Heart left ventricle (tissue), 16 donors: ENCODE results near the gene DHRS3. TPM values are rescaled to one million over a fixed set of nuclear protein-coding genes. Genes with fewer than 3 reads are reported as not detected.
"Not testable (repeated sequence)": the region's sequence is repeated elsewhere in the genome, so short reads cannot be mapped to it uniquely, and the experiment has no call there.

Experiments used
- ATAC-seq, 4 donors: fragments of 200-7000 bp; cut with Tn5 transposase; one replicate each; pipeline ENCODE4 v1.9.1; 2020 to 2022; ENCODE audit warnings: moderate library complexity in 4 of 4, mild to moderate bottlenecking in 3 of 4, moderate number of reproducible peaks in 1 of 4
- DNase-seq, 5 donors: peaks; one replicate each; pipeline ENCODE4 v3.0.0-alpha.2; 2020
- H3K27ac ChIP-seq, 12 donors: fragments of 200-600 bp; sonication (generic) in 4 of 12; one replicate each; pipeline versions ENCODE4 v1.5.0 to v1.8.0; 2016 to 2022; ENCODE audit warnings: mild to moderate bottlenecking in 2 of 12
- H3K27me3 ChIP-seq, 9 donors: fragments of 200-600 bp; sonication (generic) in 2 of 9; one replicate each; pipeline versions ENCODE4 v1.5.1 to v1.8.0; 2016 to 2022; ENCODE audit warnings: mild to moderate bottlenecking in 3 of 9
- H3K36me3 ChIP-seq, 9 donors: fragments of 200-600 bp; sonication (generic) in 2 of 9; one replicate each; pipeline versions ENCODE4 v1.5.0 to v1.8.0; 2018 to 2022; ENCODE audit warnings: mild to moderate bottlenecking in 2 of 9
- H3K4me1 ChIP-seq, 12 donors: fragments of 200-600 bp; sonication (generic) in 4 of 12; one replicate each; pipeline versions ENCODE4 v1.5.0 to v1.8.0; 2016 to 2022; ENCODE audit warnings: mild to moderate bottlenecking in 3 of 12
- H3K4me3 ChIP-seq, 12 donors: fragments of 200-600 bp; sonication (generic) in 4 of 12; one replicate each; pipeline versions ENCODE4 v1.5.0 to v1.8.0; 2017 to 2022; ENCODE audit warnings: mild to moderate bottlenecking in 9 of 12, moderate library complexity in 4 of 12
- H3K9me3 ChIP-seq, 12 donors: fragments of 200-600 bp; sonication (generic) in 4 of 12; one replicate each; pipeline versions ENCODE4 v1.5.0 to v1.8.0; 2016 to 2022; ENCODE audit warnings: mild to moderate bottlenecking in 1 of 12
- CTCF ChIP-seq, 12 donors: fragments of 200-600 bp; sonication (generic) in 4 of 12; IDR thresholded peaks; one replicate each; pipeline versions ENCODE4 v1.5.0 to v1.8.0; 2018 to 2022; ENCODE audit warnings: antibody characterized with exemption in 12 of 12, mild to moderate bottlenecking in 5 of 12
- POLR2A ChIP-seq, 2 donors: fragments of 450-650 bp; IDR thresholded peaks; one replicate each; pipeline ENCODE4 v1.6.1; 2017; ENCODE audit warnings: antibody characterized with exemption in 2 of 2, mild to moderate bottlenecking in 2 of 2, moderate library complexity in 2 of 2
- WGBS, 4 donors: extraction: QIAGEN DNeasy Blood & Tissue Kit in 2 of 4; methylation state at CpG; one replicate each; pipeline versions ENCODE4 v1.1.5 to v1.1.7; 2013 to 2018; 5-methylcytosine and 5-hydroxymethylcytosine counted together
- intact Hi-C, 10 donors: fragments of 100-400 bp; cut with DNase I; formaldehyde crosslinking; loops; one replicate each; pipeline versions ENCODE4 v1.11.1 to v1.14.2; 2022
- polyA plus RNA-seq, 2 donors: library from polyadenylated mRNA; stranded (reverse); fragments of 200-250 nt; gene quantifications; one replicate each; pipeline ENCODE4 v1.2.3, GENCODE V29; 2013
- total RNA-seq, 9 donors: library from RNA; depleted of rRNA in 2 of 9; stranded (reverse); fragments of >200 nt in 2 of 9; fragmentation: NEBNext Ultra II Directional in 3 of 9; extraction: Animal tissue kit (Norgen Biotek cat#: 25700) in 3 of 9; gene quantifications; one replicate each; pipeline versions ENCODE4 v1.1.0 to v1.2.4, GENCODE V29; 2016 to 2023
- donor health status: ischemic (EF 13 %, LVEDD 7.1; RV severe dilation, severe dysfunction).
- donor health status: healthy with polysubstance abuse.
- donor health status: DM: no; HTN: yes; CAD: no.
- donor health status: DM: no; HTN: no; CAD: no.
- donor health status: ischemic (EF 25% LVEDD 6.9; RV normal size, moderate dysfunction).
- donor health status: ischemic (EF 25% LVEDD 5.7; RV mildly dilated, moderate dysfunction).
- donor health status: healthy.
- donor health status: DM: yes; HTN: yes; CAD: no.
- donor health status: ischemic (EF 35%, LVEDD 5.7; RV mildly dilated, moderate dysfunction).
- donor health status: nonischemic (EF 11% LVEDD 7.7; RV severe dilation, severe dysfunction).
- donor health status: DM: yes; HTN: yes; CAD: no.
- donor health status: PGD.
- donor health status: ischemic (EF 29% LVEDD 5.4; RV normal size, mild dysfunction).
- donor health status: nonischemic (EF 23%, LVEDD 6.1; RV moderate dilation, normal function).

Gene DHRS3
- total and polyA plus RNA-seq, 11 donors, result 28.6 to 102 (median 59.9) TPM

- 53 to 61% (median 58%) methylated on average over 8 to 10 of the region's 10 CpGs for WGBS, 4 donors
- Histone ChIP-seq H3K4me3 (no peak overlapping the region), H3K4me1 (peaks cover 3 to 23% (median 10%) of the 10 kb centered on the region in 12 donors), H3K36me3 (peaks cover 0 to 32% (median 24%) of the 10 kb centered on the region in 9 donors), H3K9me3 (peaks cover 0 to 26% (median 13%) of the 10 kb centered on the region in 12 donors), H3K27me3 (no peaks in the 10 kb centered on the region), H3K27ac (peak overlapping the region in 11 of 12 donors; percentile 18 to 73 (median 58))
- DNase-seq (peak in 4 of 5 donors; percentile 55 to 72 (median 67)), ATAC-seq (peak; percentile 59 to 85 (median 80))
- intact Hi-C loops, result no loop called here
- TF ChIP-seq POLR2A (IDR thresholded peaks at IDR 0.05) (no peak), CTCF (IDR thresholded peaks at IDR 0.05) (no peak)
Measured at GRCh38 chr1:12565094-12565965, 52.7 kb downstream of the DHRS3 start.

GRCh38 chr1:12564251-12564650 is 53.8 kb downstream of the DHRS3 start:
- ATAC-seq, H3K4me3 ChIP-seq, intact Hi-C loops, H3K27me3 ChIP-seq: not testable (repeated sequence)
- H3K27ac ChIP-seq, result peak overlapping the region in 10 of 12 donors; percentile 18 to 73 (median 58)
- WGBS, 4 donors, result 93 to 97% (median 95%) methylated on average over 3 of the region's 3 CpGs
- peaks cover 0 to 26% (median 13%) of the 10 kb centered on the region in 12 donors for H3K9me3 ChIP-seq
- peaks cover 3 to 23% (median 10%) of the 10 kb centered on the region in 12 donors for H3K4me1 ChIP-seq
- H3K36me3 ChIP-seq, result peaks cover 0 to 22% (median 15%) of the 10 kb centered on the region in 9 donors
- peak in 1 of 5 donors; percentile 4 for DNase-seq

- intact Hi-C loops, result no loop called here
- DNase-seq, result peak in 1 of 5 donors; percentile 38
- WGBS, 4 donors, result 67 to 92% (median 86%) methylated on average over 3 of the region's 3 CpGs
Measured at GRCh38 chr1:12562955-12563576, 54.9 kb downstream of the DHRS3 start.

GRCh38 chr1:12561121-12561520 is 56.9 kb downstream of the DHRS3 start:
- DNase-seq, result peak in 1 of 5 donors; percentile 17
- TF ChIP-seq CTCF (IDR thresholded peaks at IDR 0.05), result no peak
- no peak for TF ChIP-seq POLR2A (IDR thresholded peaks at IDR 0.05)
- H3K4me1 ChIP-seq, result peaks cover 3 to 35% (median 22%) of the 10 kb centered on the region in 12 donors
- H3K27ac ChIP-seq, result no peak overlapping the region
- H3K9me3 ChIP-seq, result peaks cover 0 to 26% (median 13%) of the 10 kb centered on the region in 12 donors
- intact Hi-C loops, result no loop called here
- ATAC-seq, result no peak
- H3K27me3 ChIP-seq, result no peaks in the 10 kb centered on the region
- WGBS, 4 donors, result 70 to 100% (median 96%) methylated on average over 7 of the region's 7 CpGs
- H3K4me3 ChIP-seq, result no peak overlapping the region
- H3K36me3 ChIP-seq, result no peaks in the 10 kb centered on the region

More at GRCh38 chr1:12562955-12563576, 54.9 kb downstream of the DHRS3 start:
- peaks cover 0 to 12% (median 7%) of the 10 kb centered on the region in 9 donors for H3K36me3 ChIP-seq
- TF ChIP-seq POLR2A (IDR thresholded peaks at IDR 0.05) (no peak), CTCF (IDR thresholded peaks at IDR 0.05) (no peak)
- H3K4me1 ChIP-seq, result peaks cover 3 to 26% (median 10%) of the 10 kb centered on the region in 12 donors
- no peak for ATAC-seq
- H3K27me3 ChIP-seq, result no peaks in the 10 kb centered on the region
- peaks cover 0 to 26% (median 13%) of the 10 kb centered on the region in 12 donors for H3K9me3 ChIP-seq
- H3K4me3 ChIP-seq, result no peak overlapping the region
- H3K27ac ChIP-seq, result no peak overlapping the region
